GM20000 (cell line): ENCODE results near the gene NLRX1.
"Not testable (repeated sequence)": the region's sequence is repeated elsewhere in the genome, so short reads cannot be mapped to it uniquely, and the experiment has no call there.

Source experiments
- DNase-seq: peaks from one replicate; pipeline ENCODE4 v3.0.0; 2012; ENCODE audit warnings: low spot score
- CTCF ChIP-seq: IDR thresholded peaks from 2 replicates; pipeline ENCODE4 v1.5.1; 2012; ENCODE audit warnings: mild to moderate bottlenecking, control low read depth; ENCODE audit errors: extremely low read depth, missing control alignments

NLRX1 gene

GRCh38 chr11:119195680-119196079, 27.2 kb downstream of the NLRX1 start:
- no peak for TF ChIP-seq CTCF
- DNase-seq = no peak

- DNase-seq = peak; percentile 87
- TF ChIP-seq CTCF = peak; percentile 15
Observed at GRCh38 chr11:119196833-119197483, 28.4 kb downstream of the NLRX1 start.

GRCh38 chr11:119198925-119199324, 30.4 kb downstream of the NLRX1 start:
- no peak for DNase-seq
- no peak for TF ChIP-seq CTCF

GRCh38 chr11:119201236-119201635, 32.7 kb downstream of the NLRX1 start:
- DNase-seq = not testable (repeated sequence)

- no peak for TF ChIP-seq CTCF
- no peak for DNase-seq
Observed at GRCh38 chr11:119202554-119202953, 34.0 kb downstream of the NLRX1 start.

- no peak for DNase-seq
- TF ChIP-seq CTCF = no peak
Observed at GRCh38 chr11:119204066-119204465, 35.5 kb downstream of the NLRX1 start.

- no peak for TF ChIP-seq CTCF
- DNase-seq = peak; percentile 25
Observed at GRCh38 chr11:119205080-119205479, 36.6 kb downstream of the NLRX1 start.
